CD4-positive, alpha-beta T cell (primary cell): ENCODE results near the gene PARD3B. TPM values are rescaled to one million over a fixed set of nuclear protein-coding genes. Genes with fewer than 3 reads are reported as not detected.

Experiments
- ATAC-seq: fragments of 200-7000 bp; cut with Tn5 transposase; one replicate; pipeline ENCODE4 v1.10.0; 2022; ENCODE audit warnings: mild to moderate bottlenecking; ENCODE audit not compliant: poor library complexity
- CTCF ChIA-PET: fragments of 350-600 bp; sonication (Branson Sonifier 250); formaldehyde crosslinking; loops from one replicate; lab custom pipeline; 2021; ENCODE audit warnings: antibody characterized with exemption, inconsistent platforms; lab: Charles Lee
- POLR2A ChIA-PET: fragments of 350-600 bp; sonication (Branson Sonifier 250); formaldehyde crosslinking; loops from one replicate; lab custom pipeline; 2021; ENCODE audit warnings: antibody characterized with exemption, inconsistent platforms; lab: Charles Lee
- DNase-seq, 14 experiments: peaks; one replicate each; pipeline ENCODE4 v3.0.0-alpha.2; 2013 to 2020; ENCODE audit warnings: mixed read lengths in 2 of 14
- H3K27ac ChIP-seq, 2 donors: one replicate each; pipeline versions ENCODE4 v1.5.1 to v1.7.0; 2013; ENCODE audit warnings: low read length in 2 of 2, low read depth in 1 of 2, mild to moderate bottlenecking in 1 of 2
- H3K27me3 ChIP-seq, 2 experiments: 1 replicate in 1 of 2; 2 replicates in 1 of 2; pipeline versions ENCODE4 v1.6.1 to v1.7.0; 2013; ENCODE audit warnings: low read length in 2 of 2, control low read depth in 1 of 2, mild to moderate bottlenecking in 1 of 2, moderate library complexity in 1 of 2; ENCODE audit not compliant: insufficient read depth in 2 of 2, control insufficient read depth in 1 of 2
- H3K36me3 ChIP-seq: one replicate; pipeline ENCODE4 v1.6.1; 2013; ENCODE audit warnings: low read length, control low read depth; ENCODE audit not compliant: insufficient read depth
- H3K4me1 ChIP-seq: one replicate; pipeline ENCODE4 v1.6.1; 2013; ENCODE audit warnings: low read length, control low read depth; ENCODE audit not compliant: insufficient read depth
- H3K4me3 ChIP-seq: one replicate; pipeline ENCODE4 v1.5.1; 2013; ENCODE audit warnings: mild to moderate bottlenecking, low read length, moderate library complexity
- H3K9me3 ChIP-seq, 2 experiments: 1 replicate in 1 of 2; 2 replicates in 1 of 2; pipeline versions ENCODE4 v1.6.1 to v1.7.0; 2013; ENCODE audit warnings: low read length in 2 of 2, mild to moderate bottlenecking in 2 of 2, control low read depth in 1 of 2, moderate library complexity in 1 of 2; ENCODE audit not compliant: control insufficient read depth in 1 of 2, insufficient read depth in 1 of 2
- H3K27ac Mint-ChIP-seq: one replicate; pipeline ENCODE4 v1.8.0; 2020; ENCODE audit warnings: mixed read lengths
- H3K27me3 Mint-ChIP-seq: one replicate; pipeline ENCODE4 v1.8.0; 2021; ENCODE audit warnings: mixed read lengths
- H3K36me3 Mint-ChIP-seq: one replicate; pipeline ENCODE4 v1.8.0; 2021; ENCODE audit warnings: low read depth, mixed read lengths
- H3K4me1 Mint-ChIP-seq: one replicate; pipeline ENCODE4 v1.8.0; 2021; ENCODE audit warnings: low read depth, mixed read lengths
- H3K4me3 Mint-ChIP-seq: one replicate; pipeline ENCODE4 v1.8.0; 2020; ENCODE audit warnings: mild to moderate bottlenecking, mixed read lengths
- H3K9me3 Mint-ChIP-seq: one replicate; pipeline ENCODE4 v1.8.0; 2020; ENCODE audit warnings: mixed read lengths
- CTCF ChIP-seq: fragments of 200-600 bp; IDR thresholded peaks from one replicate; pipeline ENCODE4 v1.8.0; 2022; ENCODE audit warnings: antibody characterized with exemption, mild to moderate bottlenecking
- intact Hi-C, 2 experiments: fragments of 100-400 bp; cut with DNase I in 1 of 2; cut with micrococcal nuclease in 1 of 2; formaldehyde crosslinking; loops; one replicate each; pipeline versions ENCODE4 v1.15.1 to v1.9.0; 2023 to 2025; cut with DNase I, micrococcal nuclease
- total RNA-seq, 174 experiments: library from RNA in 2 of 174; stranded (reverse) in 2 of 174; gene quantifications; one replicate each; pipeline ENCODE4 v1.2.3 and lab custom pipeline; 2021 to 2026

Gene PARD3B
- total RNA-seq, 2 experiments from 2014 or later = 0.87 to 1.9 TPM

GRCh38 chr2:205170399-205170798, 625.1 kb downstream of the PARD3B start:
- Mint-ChIP-seq H3K27ac (no peak overlapping the region), H3K27me3 (no peaks in the 10 kb centered on the region), H3K4me3 (no peak overlapping the region), H3K9me3 (no peaks in the 10 kb centered on the region), H3K36me3 (no peaks in the 10 kb centered on the region), H3K4me1 (peaks cover 5% of the 10 kb centered on the region)
- no peak for DNase-seq
- Histone ChIP-seq H3K4me1 (no peaks in the 10 kb centered on the region), H3K9me3 (no peaks in the 10 kb centered on the region), H3K27me3 (no peaks in the 10 kb centered on the region), H3K27ac (no peak overlapping the region), H3K4me3 (no peak overlapping the region), H3K36me3 (no peaks in the 10 kb centered on the region)
- TF ChIP-seq CTCF = no peak
- POLR2A ChIA-PET = no interaction called here
- ATAC-seq = no peak
- CTCF ChIA-PET = interaction anchor here (0.7 kb wide), 1 partner anchor 42 kb away, joined by 3 read pairs; no protein-coding TSS in a partner anchor
- intact Hi-C loops = no loop called here

- no peaks in the 10 kb centered on the region for H3K27me3 Mint-ChIP-seq
- TF ChIP-seq CTCF = no peak
- DNase-seq (no peak), ATAC-seq (no peak)
- CTCF ChIA-PET = no interaction called here
- H3K36me3 Mint-ChIP-seq = no peaks in the 10 kb centered on the region
- no peak overlapping the region for H3K27ac Mint-ChIP-seq
- Histone ChIP-seq H3K27ac (no peak overlapping the region), H3K9me3 (no peaks in the 10 kb centered on the region), H3K4me1 (no peaks in the 10 kb centered on the region), H3K27me3 (no peaks in the 10 kb centered on the region), H3K36me3 (no peaks in the 10 kb centered on the region), H3K4me3 (no peak overlapping the region)
- peaks cover 5% of the 10 kb centered on the region for H3K4me1 Mint-ChIP-seq
- POLR2A ChIA-PET = interaction anchor here (0.7 kb wide), 1 partner anchor 1473 kb away, joined by 4 read pairs; no protein-coding TSS in a partner anchor
- H3K9me3 Mint-ChIP-seq = no peaks in the 10 kb centered on the region
- intact Hi-C loops = no loop called here
- H3K4me3 Mint-ChIP-seq = no peak overlapping the region
Measured at GRCh38 chr2:205171261-205171940, 626.1 kb downstream of the PARD3B start.

- intact Hi-C loops = no loop called here
- CTCF ChIA-PET = interaction anchor here (1.8 kb wide), 1 partner anchor 27 kb away, joined by 3 read pairs; no protein-coding TSS in a partner anchor
- POLR2A ChIA-PET = no interaction called here
Measured at GRCh38 chr2:205175831-205176230, 630.6 kb downstream of the PARD3B start.

More at GRCh38 chr2:205175831-205176230, 630.6 kb downstream of the PARD3B start:
- no peaks in the 10 kb centered on the region for H3K4me1 Mint-ChIP-seq
- Histone ChIP-seq H3K27ac (no peak overlapping the region), H3K4me3 (no peak overlapping the region), H3K27me3 (no peaks in the 10 kb centered on the region), H3K36me3 (no peaks in the 10 kb centered on the region), H3K9me3 (no peaks in the 10 kb centered on the region), H3K4me1 (no peaks in the 10 kb centered on the region)
- DNase-seq = no peak
- no peak for ATAC-seq
- H3K27ac Mint-ChIP-seq = no peak overlapping the region
- no peaks in the 10 kb centered on the region for H3K27me3 Mint-ChIP-seq
- H3K9me3 Mint-ChIP-seq = no peaks in the 10 kb centered on the region
- no peaks in the 10 kb centered on the region for H3K36me3 Mint-ChIP-seq
- no peak overlapping the region for H3K4me3 Mint-ChIP-seq
- TF ChIP-seq CTCF = no peak
